Measurements from ENCODE around the gene RXRG.

RXRG gene

GRCh38 chr1:165449131-165449530, 4.2 kb upstream of the RXRG start:
- no peak for DNase-seq

- DNase-seq = no peak
Measured at GRCh38 chr1:165445388-165445787, 462 bp upstream of the RXRG start.

GRCh38 chr1:165443539-165444311, 1.2 kb downstream of the RXRG start:
- DNase-seq = no peak

GRCh38 chr1:165442653-165443052, 2.3 kb downstream of the RXRG start:
- no peak for DNase-seq

GRCh38 chr1:165442053-165442452, 2.9 kb downstream of the RXRG start:
- no peak for DNase-seq

- no peak for DNase-seq
Measured at GRCh38 chr1:165441166-165441880, 3.6 kb downstream of the RXRG start.

GRCh38 chr1:165439330-165439729, 5.6 kb downstream of the RXRG start:
- no peak for DNase-seq

GRCh38 chr1:165436994-165437393, 7.9 kb downstream of the RXRG start:
- no peak for DNase-seq

- DNase-seq = no peak
Measured at GRCh38 chr1:165435801-165436200, 9.1 kb downstream of the RXRG start.

GRCh38 chr1:165434281-165434680, 10.6 kb downstream of the RXRG start:
- no peak for DNase-seq

GRCh38 chr1:165431079-165431478, 13.8 kb downstream of the RXRG start:
- DNase-seq = no peak

- DNase-seq = no peak
Measured at GRCh38 chr1:165426745-165427144, 18.2 kb downstream of the RXRG start.

- no peak for DNase-seq
Measured at GRCh38 chr1:165425621-165426020, 19.3 kb downstream of the RXRG start.

GRCh38 chr1:165424454-165425216, 20.3 kb downstream of the RXRG start:
- DNase-seq = no peak

GRCh38 chr1:165423136-165423535, 21.8 kb downstream of the RXRG start:
- no peak for DNase-seq

GRCh38 chr1:165420655-165421054, 24.3 kb downstream of the RXRG start:
- DNase-seq = no peak

- DNase-seq = no peak
Measured at GRCh38 chr1:165419839-165420238, 25.1 kb downstream of the RXRG start.

GRCh38 chr1:165418195-165418594, 26.7 kb downstream of the RXRG start:
- no peak for DNase-seq

- no peak for DNase-seq
Measured at GRCh38 chr1:165416876-165417275, 28.1 kb downstream of the RXRG start.

- DNase-seq = no peak
Measured at GRCh38 chr1:165415068-165415467, 29.9 kb downstream of the RXRG start.

- DNase-seq = no peak
Measured at GRCh38 chr1:165414620-165415019, 30.3 kb downstream of the RXRG start.

GRCh38 chr1:165411396-165411795, 33.5 kb downstream of the RXRG start:
- no peak for DNase-seq

- no peak for DNase-seq
Measured at GRCh38 chr1:165409657-165410358, 35.1 kb downstream of the RXRG start.
